ENCODE results near the gene CREG2. TPM values are rescaled to one million over a fixed set of nuclear protein-coding genes. Genes with fewer than 3 reads are reported as not detected.

The CREG2 gene
- polyA plus RNA-seq, 1 of the 3 experiments (the other 2 are of a cell fraction) = 1.4 TPM

DNA sequence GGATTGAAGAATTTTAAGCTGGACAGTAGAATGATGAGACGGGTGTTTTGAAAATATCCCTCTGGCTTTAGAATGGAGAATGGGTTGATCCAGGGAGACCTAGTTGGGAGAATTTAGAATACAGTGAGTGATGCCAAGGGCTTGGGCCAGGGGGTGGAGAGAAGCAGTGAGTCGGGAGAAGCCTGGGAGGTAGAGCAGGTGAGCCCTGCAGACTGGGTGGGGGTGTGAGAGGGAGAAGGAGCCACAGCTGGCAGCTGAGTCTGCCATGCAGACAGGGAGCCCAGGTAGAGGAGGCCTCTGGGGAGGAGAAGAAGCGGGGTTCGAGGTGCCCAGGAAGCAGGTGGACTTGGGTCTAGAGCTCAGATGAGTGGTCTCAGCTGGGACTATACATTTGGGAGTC is 18.2 kb downstream of the CREG2 start:
- Histone ChIP-seq H3K9me3 (no peaks in the 10 kb centered on the region), H3K9ac (no peak overlapping the region), H3K79me2 (ENCODE audit: insufficient read depth) (no peaks in the 10 kb centered on the region), H3K27me3 (ENCODE audit: insufficient read depth) (peaks cover 7% of the 10 kb centered on the region; the same call in 1 of the 2 replicates), H4K20me1 (ENCODE audit: insufficient read depth) (no peaks in the 10 kb centered on the region), H3F3A (replicated peaks; ENCODE audit: insufficient read depth) (no peaks in the 10 kb centered on the region), H3K4me3 (ENCODE audit: low read depth in 2 of 2, low read length in 1 of 2) (no peak overlapping the region), H3K27ac (ENCODE audit: low read depth in 2 of 2, low read length in 1 of 2) (no peak overlapping the region), H3K4me2 (no peak overlapping the region), H3K36me3 (replicated peaks in 1 of 2; ENCODE audit: control insufficient read depth in 1 of 2, insufficient read depth in 2 of 2, low read length in 1 of 2) (no peaks in the 10 kb centered on the region), H3K4me1 (ENCODE audit: control insufficient read depth in 1 of 2, insufficient read depth in 2 of 2, low read depth in 1 of 2, low read length in 1 of 2) (no peaks in the 10 kb centered on the region), H3K9me2 (no peaks in the 10 kb centered on the region), H2AFZ (ENCODE audit: low read depth) (no peak overlapping the region)
- CTCF ChIA-PET = interaction anchor here (0.8 kb wide), 1 partner anchor 18 kb away, joined by 3 read pairs; no protein-coding TSS in a partner anchor
- WGBS (ENCODE audit: low lambda C conversion rate) = 74% methylated on average over 4 of the region's 4 CpGs
- TF ChIP-seq, protein P1, sequence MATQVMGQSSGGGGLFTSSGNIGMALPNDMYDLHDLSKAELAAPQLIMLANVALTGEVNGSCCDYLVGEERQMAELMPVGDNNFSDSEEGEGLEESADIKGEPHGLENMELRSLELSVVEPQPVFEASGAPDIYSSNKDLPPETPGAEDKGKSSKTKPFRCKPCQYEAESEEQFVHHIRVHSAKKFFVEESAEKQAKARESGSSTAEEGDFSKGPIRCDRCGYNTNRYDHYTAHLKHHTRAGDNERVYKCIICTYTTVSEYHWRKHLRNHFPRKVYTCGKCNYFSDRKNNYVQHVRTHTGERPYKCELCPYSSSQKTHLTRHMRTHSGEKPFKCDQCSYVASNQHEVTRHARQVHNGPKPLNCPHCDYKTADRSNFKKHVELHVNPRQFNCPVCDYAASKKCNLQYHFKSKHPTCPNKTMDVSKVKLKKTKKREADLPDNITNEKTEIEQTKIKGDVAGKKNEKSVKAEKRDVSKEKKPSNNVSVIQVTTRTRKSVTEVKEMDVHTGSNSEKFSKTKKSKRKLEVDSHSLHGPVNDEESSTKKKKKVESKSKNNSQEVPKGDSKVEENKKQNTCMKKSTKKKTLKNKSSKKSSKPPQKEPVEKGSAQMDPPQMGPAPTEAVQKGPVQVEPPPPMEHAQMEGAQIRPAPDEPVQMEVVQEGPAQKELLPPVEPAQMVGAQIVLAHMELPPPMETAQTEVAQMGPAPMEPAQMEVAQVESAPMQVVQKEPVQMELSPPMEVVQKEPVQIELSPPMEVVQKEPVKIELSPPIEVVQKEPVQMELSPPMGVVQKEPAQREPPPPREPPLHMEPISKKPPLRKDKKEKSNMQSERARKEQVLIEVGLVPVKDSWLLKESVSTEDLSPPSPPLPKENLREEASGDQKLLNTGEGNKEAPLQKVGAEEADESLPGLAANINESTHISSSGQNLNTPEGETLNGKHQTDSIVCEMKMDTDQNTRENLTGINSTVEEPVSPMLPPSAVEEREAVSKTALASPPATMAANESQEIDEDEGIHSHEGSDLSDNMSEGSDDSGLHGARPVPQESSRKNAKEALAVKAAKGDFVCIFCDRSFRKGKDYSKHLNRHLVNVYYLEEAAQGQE (IDR thresholded peaks at IDR 0.05; ENCODE audit: low read depth, low read length) = no peak
- TF ChIP-seq TAF1 (IDR thresholded peaks at IDR 0.05; ENCODE audit: borderline replicate concordance, low read depth, low read length) = no peak
- TF ChIP-seq RCOR1 (IDR thresholded peaks at IDR 0.05; ENCODE audit: low read length) = no peak
- no peak for TF ChIP-seq GABPA (IDR thresholded peaks at IDR 0.05; ENCODE audit: low read depth)
- TF ChIP-seq POLR2AphosphoS5 (IDR thresholded peaks at IDR 0.05; ENCODE audit: low read depth, low read length) = no peak
- no peak for TF ChIP-seq TCF12 (IDR thresholded peaks at IDR 0.05)
- TF ChIP-seq SIN3A (IDR thresholded peaks at IDR 0.05; ENCODE audit: borderline replicate concordance, low read depth, low read length) = no peak
- TF ChIP-seq EP300 (IDR thresholded peaks at IDR 0.05; ENCODE audit: borderline replicate concordance in 1 of 2, low read depth in 1 of 2, low read length in 1 of 2) = no peak
- TF ChIP-seq, protein P2, sequence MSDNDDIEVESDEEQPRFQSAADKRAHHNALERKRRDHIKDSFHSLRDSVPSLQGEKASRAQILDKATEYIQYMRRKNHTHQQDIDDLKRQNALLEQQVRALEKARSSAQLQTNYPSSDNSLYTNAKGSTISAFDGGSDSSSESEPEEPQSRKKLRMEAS (IDR thresholded peaks at IDR 0.05; ENCODE audit: low read depth) = no peak
- TF ChIP-seq, protein P3, sequence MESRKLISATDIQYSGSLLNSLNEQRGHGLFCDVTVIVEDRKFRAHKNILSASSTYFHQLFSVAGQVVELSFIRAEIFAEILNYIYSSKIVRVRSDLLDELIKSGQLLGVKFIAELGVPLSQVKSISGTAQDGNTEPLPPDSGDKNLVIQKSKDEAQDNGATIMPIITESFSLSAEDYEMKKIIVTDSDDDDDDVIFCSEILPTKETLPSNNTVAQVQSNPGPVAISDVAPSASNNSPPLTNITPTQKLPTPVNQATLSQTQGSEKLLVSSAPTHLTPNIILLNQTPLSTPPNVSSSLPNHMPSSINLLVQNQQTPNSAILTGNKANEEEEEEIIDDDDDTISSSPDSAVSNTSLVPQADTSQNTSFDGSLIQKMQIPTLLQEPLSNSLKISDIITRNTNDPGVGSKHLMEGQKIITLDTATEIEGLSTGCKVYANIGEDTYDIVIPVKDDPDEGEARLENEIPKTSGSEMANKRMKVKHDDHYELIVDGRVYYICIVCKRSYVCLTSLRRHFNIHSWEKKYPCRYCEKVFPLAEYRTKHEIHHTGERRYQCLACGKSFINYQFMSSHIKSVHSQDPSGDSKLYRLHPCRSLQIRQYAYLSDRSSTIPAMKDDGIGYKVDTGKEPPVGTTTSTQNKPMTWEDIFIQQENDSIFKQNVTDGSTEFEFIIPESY (IDR thresholded peaks at IDR 0.05; ENCODE audit: borderline replicate concordance, low read depth) = no peak
- TF ChIP-seq YY1 (IDR thresholded peaks at IDR 0.05; ENCODE audit: low read depth) = no peak
- no peak for TF ChIP-seq ELF1 (IDR thresholded peaks at IDR 0.05)
- TF ChIP-seq JUND (IDR thresholded peaks at IDR 0.05) = no peak
- TF ChIP-seq RAD21 (IDR thresholded peaks at IDR 0.05; ENCODE audit: low read length) = no peak
- no peak for TF ChIP-seq EZH2phosphoT487 (IDR thresholded peaks at IDR 0.05; ENCODE audit: borderline replicate concordance, low read depth)
- no peak for TF ChIP-seq RXRA (IDR thresholded peaks at IDR 0.05; ENCODE audit: borderline replicate concordance, low read depth)
- TF ChIP-seq, protein P4, sequence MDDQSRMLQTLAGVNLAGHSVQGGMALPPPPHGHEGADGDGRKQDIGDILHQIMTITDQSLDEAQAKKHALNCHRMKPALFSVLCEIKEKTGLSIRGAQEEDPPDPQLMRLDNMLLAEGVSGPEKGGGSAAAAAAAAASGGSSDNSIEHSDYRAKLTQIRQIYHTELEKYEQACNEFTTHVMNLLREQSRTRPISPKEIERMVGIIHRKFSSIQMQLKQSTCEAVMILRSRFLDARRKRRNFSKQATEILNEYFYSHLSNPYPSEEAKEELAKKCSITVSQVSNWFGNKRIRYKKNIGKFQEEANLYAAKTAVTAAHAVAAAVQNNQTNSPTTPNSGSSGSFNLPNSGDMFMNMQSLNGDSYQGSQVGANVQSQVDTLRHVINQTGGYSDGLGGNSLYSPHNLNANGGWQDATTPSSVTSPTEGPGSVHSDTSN (IDR thresholded peaks at IDR 0.05) = no peak
- no peak for TF ChIP-seq NRF1 (IDR thresholded peaks at IDR 0.05; ENCODE audit: low read depth, low read length)
- TF ChIP-seq GATA2 (CRISPR knock-in tag; IDR thresholded peaks at IDR 0.05) = no peak
- DNase-seq = no peak
- POLR2A ChIA-PET = no interaction called here
